AG09319 (cell line): Measurements from ENCODE around the gene RAD51B.

ENCODE experiments used
- DNase-seq: peaks from one replicate; pipeline ENCODE4 v3.0.0-alpha.2; 2010; ENCODE audit warnings: low read depth; ENCODE audit errors: extremely low read depth
- TF ChIP-seq, protein P1 (sequence below): IDR thresholded peaks from 2 replicates; pipeline ENCODE4 v1.5.1; 2011; ENCODE audit warnings: low read depth, mild to moderate bottlenecking, inconsistent platforms, low read length, moderate library complexity

Gene RAD51B

DNA sequence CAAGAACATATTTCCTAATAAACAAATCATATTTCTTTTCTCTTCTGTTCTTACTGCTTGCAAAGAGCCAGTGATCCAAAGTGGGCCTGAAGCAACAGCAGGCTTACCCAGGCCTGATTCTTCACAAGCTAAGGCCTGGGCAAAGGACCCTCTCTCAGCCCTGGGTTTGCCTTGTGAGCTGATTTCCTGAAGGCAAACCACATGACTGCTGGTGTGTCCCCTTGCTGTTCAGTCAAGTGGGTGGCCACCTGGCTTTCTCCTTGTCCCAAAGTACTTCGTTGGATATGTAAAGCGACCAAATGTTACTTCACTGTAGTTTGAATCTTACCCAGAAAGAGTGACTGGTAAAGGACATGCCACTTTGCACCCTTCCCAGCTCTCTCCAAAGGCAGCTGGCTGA, 580.4 kb downstream of the RAD51B start:
- TF ChIP-seq, protein P1, sequence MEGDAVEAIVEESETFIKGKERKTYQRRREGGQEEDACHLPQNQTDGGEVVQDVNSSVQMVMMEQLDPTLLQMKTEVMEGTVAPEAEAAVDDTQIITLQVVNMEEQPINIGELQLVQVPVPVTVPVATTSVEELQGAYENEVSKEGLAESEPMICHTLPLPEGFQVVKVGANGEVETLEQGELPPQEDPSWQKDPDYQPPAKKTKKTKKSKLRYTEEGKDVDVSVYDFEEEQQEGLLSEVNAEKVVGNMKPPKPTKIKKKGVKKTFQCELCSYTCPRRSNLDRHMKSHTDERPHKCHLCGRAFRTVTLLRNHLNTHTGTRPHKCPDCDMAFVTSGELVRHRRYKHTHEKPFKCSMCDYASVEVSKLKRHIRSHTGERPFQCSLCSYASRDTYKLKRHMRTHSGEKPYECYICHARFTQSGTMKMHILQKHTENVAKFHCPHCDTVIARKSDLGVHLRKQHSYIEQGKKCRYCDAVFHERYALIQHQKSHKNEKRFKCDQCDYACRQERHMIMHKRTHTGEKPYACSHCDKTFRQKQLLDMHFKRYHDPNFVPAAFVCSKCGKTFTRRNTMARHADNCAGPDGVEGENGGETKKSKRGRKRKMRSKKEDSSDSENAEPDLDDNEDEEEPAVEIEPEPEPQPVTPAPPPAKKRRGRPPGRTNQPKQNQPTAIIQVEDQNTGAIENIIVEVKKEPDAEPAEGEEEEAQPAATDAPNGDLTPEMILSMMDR: no peak
- no peak for DNase-seq

DNA sequence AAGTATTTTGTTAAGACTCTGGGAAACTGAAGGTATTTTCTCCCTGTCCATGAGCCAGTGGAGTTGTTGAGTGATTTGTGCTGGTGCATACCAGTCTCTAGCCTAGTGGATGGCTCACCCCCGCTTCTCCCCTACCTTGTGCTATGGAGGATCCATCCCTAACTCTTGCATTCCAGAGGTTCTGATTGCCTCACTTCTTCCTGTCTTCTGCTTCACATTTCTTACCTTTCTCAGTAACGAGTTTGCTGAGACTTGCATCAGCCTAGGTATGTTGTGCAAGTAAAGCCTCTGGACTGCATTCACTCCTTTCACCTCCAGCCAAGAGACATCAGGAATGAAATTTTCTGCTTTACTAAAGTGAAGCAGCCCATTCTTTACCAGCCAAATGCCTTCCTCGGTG, 581.7 kb downstream of the RAD51B start:
- TF ChIP-seq, protein P1: no peak
- DNase-seq: no peak

GRCh38 chr14:68401855-68402254, 582.3 kb downstream of the RAD51B start:
- TF ChIP-seq, protein P1: no peak
- no peak for DNase-seq

DNA sequence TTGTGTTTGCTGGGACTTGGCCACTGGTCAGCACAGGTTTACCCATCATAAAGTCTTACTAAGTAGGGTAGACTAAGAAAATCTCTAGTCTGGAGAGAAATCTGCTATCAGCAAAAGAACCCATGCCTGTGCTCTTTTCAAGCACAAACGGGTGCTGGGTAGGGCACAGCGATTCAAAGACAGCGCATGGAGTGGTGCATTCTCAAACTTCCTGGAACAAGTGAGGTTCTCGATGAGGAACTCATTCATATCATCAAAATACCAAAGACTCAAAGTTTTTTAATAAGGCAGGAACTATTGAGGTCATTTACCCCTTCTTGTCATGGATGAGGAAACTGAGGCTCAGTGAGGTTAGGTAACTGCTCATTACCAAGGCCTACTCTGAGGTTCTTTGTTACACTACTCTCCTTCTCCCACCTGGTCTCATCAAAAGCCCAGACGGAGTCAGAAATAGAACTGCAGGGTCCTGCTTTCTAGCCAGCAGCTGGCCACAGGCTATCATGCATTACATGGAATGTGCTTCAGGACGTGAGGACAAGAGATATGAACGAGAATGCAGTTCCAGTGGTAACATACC, 583.0 kb downstream of the RAD51B start:
- TF ChIP-seq, protein P1: no peak
- no peak for DNase-seq

- DNase-seq: no peak
- TF ChIP-seq, protein P1: no peak
These were observed 583.9 kb downstream of the RAD51B start for GRCh38 chr14:68403191-68404145.

DNA sequence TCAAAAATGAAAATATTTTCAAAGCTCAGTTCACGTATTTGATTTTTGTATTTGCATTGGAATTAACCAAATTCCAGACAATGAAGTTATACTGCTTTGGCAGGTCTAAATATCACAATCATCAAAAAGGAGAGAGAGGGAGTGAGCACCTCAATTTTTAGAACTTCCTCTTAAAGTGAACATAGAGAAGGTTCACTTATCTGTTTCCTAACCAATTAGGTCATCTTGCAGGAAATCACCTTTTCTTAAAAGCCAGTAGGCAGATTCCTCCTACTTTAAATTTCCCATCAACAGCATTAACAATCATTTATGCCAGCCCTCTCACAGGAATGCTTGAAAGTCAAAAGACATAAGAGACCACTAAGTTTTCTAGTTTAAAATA, 584.6 kb downstream of the RAD51B start:
- TF ChIP-seq, protein P1: no peak
- DNase-seq: no peak

DNA sequence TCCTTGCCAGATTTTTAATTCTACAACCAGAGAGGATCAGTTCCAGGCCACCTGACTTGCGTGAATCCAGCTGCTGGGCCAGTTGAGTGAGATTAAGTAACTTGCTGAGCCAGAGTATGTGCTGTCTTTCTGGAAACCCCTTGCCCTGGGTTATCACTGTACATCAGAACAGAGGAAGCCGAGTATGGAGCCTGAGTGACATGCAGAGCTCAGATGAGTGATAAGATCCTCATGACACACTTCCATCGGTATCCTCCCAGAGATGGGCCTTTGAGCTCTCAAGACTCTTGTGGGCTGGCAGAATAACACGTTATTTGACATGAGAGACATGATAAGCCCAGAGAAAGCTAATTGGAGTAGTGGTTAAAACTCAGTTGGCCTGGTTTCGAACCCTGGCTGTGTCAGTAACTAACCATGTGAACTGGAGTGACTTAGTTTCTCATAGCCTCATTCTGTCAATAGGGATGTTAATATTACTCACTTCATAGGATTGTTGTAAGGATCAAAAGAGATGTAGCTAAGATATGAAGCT, 585.1 kb downstream of the RAD51B start:
- DNase-seq: no peak
- TF ChIP-seq, protein P1: no peak
